Bronchial epithelial cell (primary cell): ENCODE measurements around the gene CLOCK. TPM values are rescaled to one million over a fixed set of nuclear protein-coding genes. Genes with fewer than 3 reads are reported as not detected.

ENCODE experiments used
- DNase-seq: peaks from one replicate; pipeline ENCODE4 v3.0.0-alpha.2; 2010; ENCODE audit warnings: low read depth
- FAIRE-seq: peaks from 2 replicates; lab custom pipeline; 2011; peaks lifted over from hg19 to GRCh38; lab: Jason Lieb, UNC
- H3K27me3 ChIP-seq: 2 replicates; pipeline ENCODE4 v1.5.1; 2011; ENCODE audit warnings: low read length; ENCODE audit not compliant: control insufficient read depth, insufficient read depth
- H3K36me3 ChIP-seq: 2 replicates; pipeline ENCODE4 v1.5.1; 2011; ENCODE audit warnings: low read length; ENCODE audit not compliant: control insufficient read depth, insufficient read depth
- H3K4me3 ChIP-seq: 2 replicates; pipeline ENCODE4 v1.5.1; 2011; ENCODE audit warnings: mild to moderate bottlenecking, low read depth, low read length, control low read depth
- total RNA-seq: library from RNA; depleted of rRNA; stranded (reverse); fragments of >200 nt; gene quantifications from 2 replicates; pipeline ENCODE4 v1.2.1, GENCODE V29; 2014
- TF ChIP-seq, protein P1 (sequence below): IDR thresholded peaks from 2 replicates; pipeline ENCODE4 v1.5.1; 2011; ENCODE audit warnings: mild to moderate bottlenecking, moderate library complexity, low read length, control low read depth, inconsistent platforms; ENCODE audit not compliant: insufficient read depth, severe bottlenecking

Gene CLOCK
- total RNA-seq, 1 donor from 2014 or later = 20.8 TPM

DNA sequence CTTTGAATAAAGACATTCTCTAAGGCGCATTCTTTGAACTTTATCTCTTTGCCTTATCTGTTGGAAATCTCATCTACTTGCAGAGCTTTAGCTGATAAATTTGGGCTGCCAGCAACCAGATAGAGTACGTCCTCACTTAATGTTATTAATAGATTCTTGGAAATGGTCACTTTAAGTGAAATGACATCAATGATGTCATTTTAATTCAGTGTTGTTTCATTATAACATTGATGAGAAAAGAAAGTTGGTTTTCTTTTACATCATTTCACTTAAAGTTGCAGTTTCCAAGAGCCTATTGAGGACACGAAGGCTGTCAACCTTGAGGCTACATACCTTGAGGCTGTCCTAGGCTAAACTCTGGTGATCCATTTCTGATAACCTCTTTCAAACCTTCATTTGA is 141.6 kb downstream of the CLOCK start:
- peaks cover 14% of the 10 kb centered on the region for H3K36me3 ChIP-seq
- DNase-seq = no peak
- no peak overlapping the region for H3K4me3 ChIP-seq
- H3K27me3 ChIP-seq = no peaks in the 10 kb centered on the region
- TF ChIP-seq, protein P1, sequence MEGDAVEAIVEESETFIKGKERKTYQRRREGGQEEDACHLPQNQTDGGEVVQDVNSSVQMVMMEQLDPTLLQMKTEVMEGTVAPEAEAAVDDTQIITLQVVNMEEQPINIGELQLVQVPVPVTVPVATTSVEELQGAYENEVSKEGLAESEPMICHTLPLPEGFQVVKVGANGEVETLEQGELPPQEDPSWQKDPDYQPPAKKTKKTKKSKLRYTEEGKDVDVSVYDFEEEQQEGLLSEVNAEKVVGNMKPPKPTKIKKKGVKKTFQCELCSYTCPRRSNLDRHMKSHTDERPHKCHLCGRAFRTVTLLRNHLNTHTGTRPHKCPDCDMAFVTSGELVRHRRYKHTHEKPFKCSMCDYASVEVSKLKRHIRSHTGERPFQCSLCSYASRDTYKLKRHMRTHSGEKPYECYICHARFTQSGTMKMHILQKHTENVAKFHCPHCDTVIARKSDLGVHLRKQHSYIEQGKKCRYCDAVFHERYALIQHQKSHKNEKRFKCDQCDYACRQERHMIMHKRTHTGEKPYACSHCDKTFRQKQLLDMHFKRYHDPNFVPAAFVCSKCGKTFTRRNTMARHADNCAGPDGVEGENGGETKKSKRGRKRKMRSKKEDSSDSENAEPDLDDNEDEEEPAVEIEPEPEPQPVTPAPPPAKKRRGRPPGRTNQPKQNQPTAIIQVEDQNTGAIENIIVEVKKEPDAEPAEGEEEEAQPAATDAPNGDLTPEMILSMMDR = no peak
- no peak for FAIRE-seq

DNA sequence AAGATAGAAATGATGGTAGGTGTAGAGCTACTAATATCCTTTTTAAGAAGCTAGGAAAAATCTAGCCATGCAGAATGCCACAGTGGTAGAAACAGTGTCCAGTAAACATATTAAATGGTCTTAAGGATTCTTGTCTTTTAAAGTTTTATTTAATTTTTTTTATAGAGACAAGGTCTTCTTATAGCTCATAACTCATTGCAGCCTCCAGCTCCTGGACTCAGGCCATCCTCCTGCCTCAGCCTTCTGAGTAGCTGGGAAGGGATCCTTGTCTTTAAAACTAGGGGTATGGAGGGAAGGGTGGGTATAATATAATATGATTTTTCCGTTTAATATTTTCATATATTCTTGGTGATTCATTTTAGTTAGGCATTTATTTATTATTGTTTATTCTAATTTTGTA is 147.1 kb downstream of the CLOCK start:
- no peak for FAIRE-seq
- TF ChIP-seq, protein P1 = no peak
- H3K36me3 ChIP-seq = peaks cover 10% of the 10 kb centered on the region
- no peak overlapping the region for H3K4me3 ChIP-seq
- DNase-seq = no peak
- no peaks in the 10 kb centered on the region for H3K27me3 ChIP-seq

DNA sequence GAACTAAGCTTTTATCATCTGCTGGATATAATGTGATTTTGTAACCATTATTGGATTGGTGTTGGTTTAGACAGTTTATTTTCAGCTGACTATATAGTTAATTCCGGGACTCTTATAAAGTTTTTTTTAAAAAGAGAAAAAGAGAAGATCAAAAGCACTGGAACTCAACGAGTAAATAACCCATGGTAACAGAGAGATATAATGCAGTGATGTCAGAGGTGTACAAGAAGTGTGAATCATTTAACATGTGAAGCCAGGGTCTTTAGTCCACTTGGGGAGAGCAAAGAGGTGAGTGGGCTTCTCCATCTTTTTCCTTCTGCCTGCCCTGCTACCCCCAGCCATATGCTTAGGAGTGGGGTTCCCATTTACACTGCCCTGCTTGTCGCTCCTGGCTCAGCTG is 147.7 kb downstream of the CLOCK start:
- TF ChIP-seq, protein P1 = no peak
- peak overlapping the region; percentile 82 for H3K4me3 ChIP-seq
- FAIRE-seq (no peak), DNase-seq (no peak)
- H3K36me3 ChIP-seq = peaks cover 9% of the 10 kb centered on the region
- no peaks in the 10 kb centered on the region for H3K27me3 ChIP-seq

DNA sequence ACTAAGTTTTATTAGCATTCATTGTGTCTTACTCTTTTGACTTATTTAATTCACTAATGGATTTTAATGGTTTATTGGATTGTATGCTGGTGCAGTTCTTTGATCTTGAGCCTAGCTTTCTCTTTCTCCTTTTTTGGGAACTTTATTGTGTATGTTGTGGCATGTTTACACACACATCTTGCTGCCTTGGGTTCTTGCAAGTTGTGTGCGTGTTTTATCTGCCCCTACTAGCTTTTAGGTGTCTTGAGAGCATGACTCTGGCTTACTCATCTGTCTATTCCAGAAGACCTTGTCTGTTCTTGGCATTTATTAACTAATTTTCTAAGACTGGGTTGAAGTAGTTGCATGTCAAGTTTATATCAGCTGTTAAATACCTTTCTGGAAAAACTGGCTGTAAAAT is 148.2 kb downstream of the CLOCK start:
- H3K36me3 ChIP-seq = peaks cover 7% of the 10 kb centered on the region
- TF ChIP-seq, protein P1 = no peak
- DNase-seq (peak; percentile 95), FAIRE-seq (no peak)
- H3K4me3 ChIP-seq = peak overlapping the region; percentile 82
- H3K27me3 ChIP-seq = no peaks in the 10 kb centered on the region

DNA sequence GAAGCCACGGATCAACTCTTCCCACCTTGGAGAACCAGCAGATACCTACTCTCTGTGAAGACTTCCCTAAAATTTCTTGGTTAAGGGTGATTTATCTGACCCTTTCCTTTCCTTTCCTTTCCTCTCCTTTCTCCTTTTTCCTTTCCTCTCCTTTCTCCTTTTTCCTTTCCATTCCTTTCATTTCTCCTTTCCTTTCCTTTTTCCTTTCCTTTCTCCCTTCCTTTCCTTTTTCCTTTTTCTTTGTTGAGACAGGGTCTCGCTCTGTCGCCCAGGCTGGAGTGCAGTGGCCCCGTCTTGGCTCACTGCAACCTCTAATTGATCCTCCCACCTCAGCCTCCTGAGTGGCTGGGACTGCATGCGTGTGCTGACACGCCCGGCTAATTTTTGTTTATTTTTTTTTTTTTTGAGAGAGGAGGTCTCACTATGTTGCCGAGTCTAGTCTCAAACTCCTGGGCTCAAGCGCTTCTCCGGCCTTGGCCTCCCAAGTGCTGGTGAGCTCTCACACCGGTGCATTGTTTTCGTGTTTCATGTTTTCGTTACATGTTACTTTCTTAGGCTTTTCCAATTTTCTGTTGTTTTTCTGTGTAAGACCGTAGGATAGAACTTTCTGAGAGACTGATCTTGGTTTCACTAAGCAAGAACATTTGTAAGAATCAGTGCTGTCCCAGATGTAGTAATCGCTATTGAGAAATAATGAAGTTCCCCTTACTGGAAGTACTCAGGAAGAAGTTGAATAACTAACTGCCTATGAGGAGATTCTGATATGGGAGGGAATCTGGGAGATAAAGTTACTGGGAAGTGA is 149.0 kb downstream of the CLOCK start:
- TF ChIP-seq, protein P1 = no peak
- Histone ChIP-seq H3K36me3 (peaks cover 7% of the 10 kb centered on the region), H3K27me3 (no peaks in the 10 kb centered on the region), H3K4me3 (peak overlapping the region; percentile 82)
- DNase-seq (peak; percentile 90), FAIRE-seq (no peak)

DNA sequence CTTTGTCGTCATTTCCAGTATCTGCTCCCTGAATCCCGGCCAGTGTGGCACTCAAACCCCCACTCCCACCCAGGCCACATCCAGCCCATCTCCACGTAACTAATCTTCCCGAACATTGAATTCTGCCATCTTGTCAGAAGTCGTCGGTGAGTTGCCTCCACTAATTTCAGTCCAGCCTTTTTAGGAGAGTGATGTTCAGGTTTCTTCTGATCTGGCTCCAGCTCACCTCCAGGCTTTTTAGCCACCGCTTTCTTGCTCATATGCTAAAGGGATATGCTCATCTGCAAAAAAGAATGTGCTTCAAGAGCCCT is 149.6 kb downstream of the CLOCK start:
- DNase-seq = no peak
- TF ChIP-seq, protein P1 = no peak
- FAIRE-seq = no peak

More for the DNA sequence above, 149.6 kb downstream of the CLOCK start:
- Histone ChIP-seq H3K27me3 (no peaks in the 10 kb centered on the region), H3K36me3 (peaks cover 7% of the 10 kb centered on the region), H3K4me3 (peak overlapping the region; percentile 82)
